HG02763 (cell line): ENCODE data around the gene CAV1.

Experiments used
- ATAC-seq: cut with Tn5 transposase; IDR thresholded peaks from one replicate; pipeline ENCODE4 v1.9.1; 2021; ENCODE audit warnings: mild to moderate bottlenecking, moderate library complexity; ENCODE audit not compliant: unreplicated experiment

The CAV1 gene

GRCh38 chr7:116553168-116553964 lies 28.5 kb downstream of the CAV1 start:
- ATAC-seq = no peak

- no peak for ATAC-seq
Measured at GRCh38 chr7:116554436-116554835, 29.6 kb downstream of the CAV1 start.

DNA sequence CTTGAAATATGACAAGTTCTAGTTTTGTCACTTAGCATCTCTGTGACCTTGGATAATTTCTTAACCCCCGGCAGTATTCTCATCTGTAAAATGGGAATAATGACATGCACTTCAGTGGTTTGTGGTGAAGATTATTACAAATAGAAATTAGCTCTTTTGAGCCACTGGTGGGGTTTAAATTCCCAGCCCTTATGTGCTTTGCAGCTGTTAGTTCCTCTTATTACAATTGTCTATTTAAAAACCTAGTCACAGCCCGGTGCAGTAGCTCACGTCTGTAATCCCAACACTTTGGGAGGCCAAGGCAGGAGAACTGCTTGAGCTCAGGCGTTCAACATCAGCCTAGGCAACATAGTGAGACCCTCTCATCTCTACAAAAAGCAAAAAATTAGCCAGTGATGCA lies 30.1 kb downstream of the CAV1 start:
- ATAC-seq = no peak

GRCh38 chr7:116557066-116557585 lies 32.3 kb downstream of the CAV1 start:
- ATAC-seq = no peak

- no peak for ATAC-seq
Measured at GRCh38 chr7:116557901-116558300, 33.1 kb downstream of the CAV1 start.

GRCh38 chr7:116560021-116560970 lies 35.5 kb downstream of the CAV1 start:
- no peak for ATAC-seq

- ATAC-seq = no peak
Measured at GRCh38 chr7:116561697-116562483, 37.1 kb downstream of the CAV1 start.

GRCh38 chr7:116562529-116563121 lies 37.8 kb downstream of the CAV1 start:
- ATAC-seq = no peak

DNA sequence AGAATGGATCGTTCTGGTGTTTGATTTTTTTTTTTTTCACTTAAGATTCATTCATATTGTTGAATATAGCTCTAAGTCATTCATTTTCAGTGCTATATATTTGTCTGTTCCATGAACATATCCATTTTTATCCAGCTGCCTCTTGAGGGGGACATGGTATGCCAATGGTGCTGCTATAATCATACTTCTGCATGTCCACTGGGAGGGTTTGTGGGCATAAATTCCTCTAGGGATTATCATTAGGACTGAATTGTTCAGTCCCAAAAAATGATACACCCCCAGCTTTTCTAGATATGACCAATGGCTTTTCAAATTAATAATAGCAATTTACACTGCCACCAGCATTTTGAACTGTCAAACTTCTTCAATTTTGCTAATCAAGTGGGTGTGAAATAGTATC lies 41.1 kb downstream of the CAV1 start:
- ATAC-seq = no peak

- no peak for ATAC-seq
Measured at GRCh38 chr7:116566666-116567065, 41.8 kb downstream of the CAV1 start.

DNA sequence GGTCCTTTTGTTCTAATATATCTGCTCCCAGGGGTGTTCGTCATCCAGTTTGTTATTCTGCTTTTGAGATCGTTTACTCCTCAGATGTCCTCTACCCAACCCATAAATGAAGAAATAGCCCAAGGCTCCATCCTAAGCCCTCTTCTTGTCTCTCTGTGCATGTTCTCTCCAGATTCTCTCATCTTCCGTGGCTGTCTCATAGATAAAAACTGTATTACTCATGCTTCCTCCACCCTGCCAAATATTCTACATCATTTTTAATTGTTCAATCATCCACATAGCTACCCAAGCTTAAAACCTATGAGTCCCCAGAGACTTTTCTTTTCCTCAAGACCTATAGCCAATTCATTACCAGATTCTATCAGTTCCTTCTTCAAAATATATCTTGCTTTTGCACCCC lies 44.9 kb downstream of the CAV1 start:
- no peak for ATAC-seq

GRCh38 chr7:116570306-116570705 lies 45.5 kb downstream of the CAV1 start:
- ATAC-seq = no peak

DNA sequence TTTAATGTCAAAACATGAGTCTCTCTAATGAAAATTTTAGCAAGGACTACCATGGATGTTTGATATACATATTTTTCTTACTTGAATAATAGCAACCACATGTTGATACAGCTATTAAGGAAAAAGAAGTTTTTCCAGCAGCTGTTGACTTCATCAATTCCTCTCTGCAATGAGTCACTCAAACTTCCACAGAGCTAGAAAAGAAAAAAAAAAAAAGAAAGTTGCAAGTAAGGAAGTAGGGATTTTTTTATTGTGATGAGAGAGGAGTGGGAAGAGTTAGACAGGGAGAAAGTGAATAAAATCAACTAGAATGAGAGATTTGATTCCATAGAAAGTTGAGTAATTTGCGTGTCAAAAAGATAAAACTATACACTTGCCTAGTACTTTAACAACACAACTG lies 46.2 kb downstream of the CAV1 start:
- ATAC-seq = no peak

DNA sequence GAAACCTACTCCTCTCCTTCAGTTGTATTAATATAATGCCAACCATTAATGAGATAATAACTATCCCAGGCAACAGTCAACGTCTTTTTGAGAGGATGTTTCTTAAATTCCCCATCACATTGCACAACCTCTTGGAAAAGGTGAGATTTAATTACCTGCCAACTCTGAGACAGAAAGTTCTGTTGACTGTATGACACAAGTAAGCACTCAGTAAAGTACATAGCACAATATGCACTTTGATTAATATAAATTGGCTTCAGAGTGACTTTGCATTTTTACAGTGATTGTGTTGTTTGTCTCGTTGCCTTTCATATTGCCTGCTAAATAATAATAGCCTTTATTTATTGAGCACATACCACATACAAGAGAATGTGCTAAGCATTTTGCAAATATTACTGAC lies 46.7 kb downstream of the CAV1 start:
- ATAC-seq = no peak

- ATAC-seq = no peak
Measured at GRCh38 chr7:116572036-116572435, 47.2 kb downstream of the CAV1 start.

- ATAC-seq = no peak
Measured at GRCh38 chr7:116573541-116573940, 48.7 kb downstream of the CAV1 start.

DNA sequence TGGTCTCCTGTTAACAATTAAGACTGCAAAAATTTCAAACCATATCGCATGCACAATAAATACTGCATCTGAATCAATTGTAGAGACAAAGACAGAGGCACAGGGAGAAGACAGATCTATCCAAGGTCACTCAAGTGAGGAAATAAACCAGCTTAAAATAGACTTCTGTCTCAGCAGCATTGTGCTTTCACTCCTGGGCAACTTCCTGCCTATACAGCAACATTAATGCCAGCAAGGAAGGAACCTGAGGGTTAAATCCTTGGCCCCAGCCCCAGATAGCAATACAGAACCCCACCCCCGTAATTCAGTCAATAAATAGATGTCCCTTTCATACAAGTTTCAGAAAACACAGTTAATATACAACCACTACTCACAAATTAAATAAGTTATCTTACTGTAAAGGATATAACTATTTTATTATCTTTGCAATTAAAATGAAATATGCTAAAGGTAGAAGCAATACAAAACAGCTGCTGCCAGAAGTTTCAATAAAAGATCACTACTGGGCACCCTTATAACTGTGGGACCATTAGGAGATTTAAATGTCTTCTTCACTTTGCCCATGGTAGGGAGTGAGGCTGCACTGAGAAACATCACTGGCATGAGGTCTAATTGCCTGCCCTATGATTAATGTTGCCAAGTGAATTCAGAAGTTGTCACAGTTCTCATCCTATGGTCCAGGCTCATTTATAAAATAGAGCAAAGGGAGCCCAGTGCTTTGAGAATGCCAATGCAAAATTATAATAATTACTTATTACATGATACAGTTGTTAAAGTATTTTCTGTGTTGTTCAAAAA lies 49.4 kb downstream of the CAV1 start:
- no peak for ATAC-seq

GRCh38 chr7:116575853-116576252 lies 51.0 kb downstream of the CAV1 start:
- ATAC-seq = no peak
